Epithelial cell of proximal tubule (primary cell): ENCODE results near the gene MESP1. TPM values are rescaled to one million over a fixed set of nuclear protein-coding genes. Genes with fewer than 3 reads are reported as not detected.
A peak's percentile ranks its signal among the peaks of the same experiment; 100 is the strongest.

ENCODE experiments used
- DNase-seq: peaks from one replicate; pipeline ENCODE4 v3.0.0-alpha.2; 2011; ENCODE audit warnings: low read depth
- H3K4me3 ChIP-seq: 2 replicates; pipeline ENCODE4 v1.5.1; 2011; ENCODE audit warnings: low read depth, mild to moderate bottlenecking, low read length
- total RNA-seq: library from RNA; depleted of rRNA; stranded (reverse); fragments of >200 nt; gene quantifications from 2 replicates; pipeline ENCODE4 v1.2.3, GENCODE V29; 2015
- TF ChIP-seq, protein P1 (sequence below): conservative IDR thresholded peaks from 2 replicates; pipeline ENCODE4 v1.5.1; 2012; ENCODE audit warnings: low read depth, mild to moderate bottlenecking, low read length

MESP1 gene
- total RNA-seq, 1 donor from 2014 or later, result 2.7 TPM

DNA sequence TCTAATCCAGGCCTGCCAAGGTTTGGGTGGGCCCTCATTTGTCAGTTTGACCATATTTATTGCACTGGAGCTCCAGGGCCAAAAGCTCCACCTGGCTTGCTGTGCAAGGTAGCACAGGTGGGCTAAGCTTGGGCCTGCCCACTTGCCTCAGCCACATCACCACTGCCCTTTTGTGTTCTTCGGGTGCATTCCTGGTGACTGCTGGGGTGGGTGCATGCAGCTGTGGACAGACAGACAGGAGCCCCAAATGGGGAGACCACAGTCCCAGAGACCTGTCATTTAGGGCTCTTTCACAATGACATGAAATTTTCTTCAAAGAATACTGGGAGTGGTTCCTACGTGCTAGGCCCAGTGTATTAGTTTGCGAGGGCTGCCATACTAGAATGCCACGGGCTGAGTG is 27.8 kb upstream of the MESP1 start:
- DNase-seq, result no peak
- TF ChIP-seq, protein P1, sequence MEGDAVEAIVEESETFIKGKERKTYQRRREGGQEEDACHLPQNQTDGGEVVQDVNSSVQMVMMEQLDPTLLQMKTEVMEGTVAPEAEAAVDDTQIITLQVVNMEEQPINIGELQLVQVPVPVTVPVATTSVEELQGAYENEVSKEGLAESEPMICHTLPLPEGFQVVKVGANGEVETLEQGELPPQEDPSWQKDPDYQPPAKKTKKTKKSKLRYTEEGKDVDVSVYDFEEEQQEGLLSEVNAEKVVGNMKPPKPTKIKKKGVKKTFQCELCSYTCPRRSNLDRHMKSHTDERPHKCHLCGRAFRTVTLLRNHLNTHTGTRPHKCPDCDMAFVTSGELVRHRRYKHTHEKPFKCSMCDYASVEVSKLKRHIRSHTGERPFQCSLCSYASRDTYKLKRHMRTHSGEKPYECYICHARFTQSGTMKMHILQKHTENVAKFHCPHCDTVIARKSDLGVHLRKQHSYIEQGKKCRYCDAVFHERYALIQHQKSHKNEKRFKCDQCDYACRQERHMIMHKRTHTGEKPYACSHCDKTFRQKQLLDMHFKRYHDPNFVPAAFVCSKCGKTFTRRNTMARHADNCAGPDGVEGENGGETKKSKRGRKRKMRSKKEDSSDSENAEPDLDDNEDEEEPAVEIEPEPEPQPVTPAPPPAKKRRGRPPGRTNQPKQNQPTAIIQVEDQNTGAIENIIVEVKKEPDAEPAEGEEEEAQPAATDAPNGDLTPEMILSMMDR, result no peak
- no peak overlapping the region for H3K4me3 ChIP-seq

GRCh38 chr15:89777782-89778380 is 26.8 kb upstream of the MESP1 start:
- no peak for DNase-seq
- TF ChIP-seq, protein P1, result no peak

GRCh38 chr15:89777073-89777751 is 26.2 kb upstream of the MESP1 start:
- H3K4me3 ChIP-seq, result no peak overlapping the region
- TF ChIP-seq, protein P1, result no peak
- DNase-seq, result no peak

More at GRCh38 chr15:89777782-89778380, 26.8 kb upstream of the MESP1 start:
- no peak overlapping the region for H3K4me3 ChIP-seq

DNA sequence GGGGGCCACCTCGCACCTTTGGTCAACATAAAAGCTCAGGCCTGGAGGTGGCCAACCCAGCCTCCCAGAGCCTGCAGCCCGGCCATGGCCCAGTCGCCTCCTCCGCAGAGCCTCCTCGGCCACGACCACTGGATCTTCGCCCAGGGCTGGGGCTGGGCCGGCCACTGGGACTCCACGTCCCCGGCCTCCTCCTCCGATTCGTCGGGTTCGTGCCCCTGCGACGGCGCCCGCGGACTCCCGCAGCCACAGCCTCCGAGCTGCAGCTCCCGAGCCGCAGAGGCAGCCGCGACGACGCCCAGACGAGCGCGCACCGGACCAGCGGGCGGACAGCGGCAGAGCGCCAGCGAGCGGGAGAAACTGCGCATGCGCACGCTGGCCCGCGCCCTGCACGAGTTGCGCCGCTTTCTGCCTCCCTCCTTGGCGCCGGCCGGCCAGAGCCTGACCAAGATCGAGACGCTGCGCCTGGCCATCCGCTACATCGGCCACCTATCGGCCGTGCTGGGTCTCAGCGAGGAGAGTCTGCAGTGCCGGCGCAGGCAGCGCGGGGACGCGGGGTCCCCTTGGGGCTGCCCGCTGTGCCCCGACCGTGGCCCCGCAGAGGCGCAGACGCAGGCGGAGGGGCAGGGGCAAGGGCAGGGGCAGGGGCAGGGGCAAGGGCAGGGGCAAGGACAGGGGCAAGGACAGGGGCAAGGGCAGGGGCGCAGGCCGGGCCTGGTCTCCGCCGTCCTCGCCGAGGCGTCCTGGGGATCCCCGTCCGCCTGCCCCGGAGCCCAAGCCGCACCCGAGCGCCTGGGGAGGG is 25.4 kb upstream of the MESP1 start, which contains the start of gene MESP2:
TSS of gene MESP2 (plus strand) at position 59 of the 799 bp plus-strand sequence. CDS start at position 85, 26 bp downstream.
- no peak for DNase-seq
- TF ChIP-seq, protein P1, result peak; percentile 20
- peak within 1 kb of the TSS; percentile 48 for H3K4me3 ChIP-seq

GRCh38 chr15:89775815-89776214 is 24.8 kb upstream of the MESP1 start:
- TF ChIP-seq, protein P1, result no peak
- no peak for DNase-seq
- peak overlapping the region; percentile 48 for H3K4me3 ChIP-seq

- DNase-seq, result no peak
- H3K4me3 ChIP-seq, result no peak overlapping the region
Measured at GRCh38 chr15:89774492-89774891, 23.4 kb upstream of the MESP1 start.

More at GRCh38 chr15:89774492-89774891, 23.4 kb upstream of the MESP1 start:
- TF ChIP-seq, protein P1, result no peak
